ENCODE data around the gene RAPH1.
"Not testable (repeated sequence)": the region's sequence is repeated elsewhere in the genome, so short reads cannot be mapped to it uniquely, and the experiment has no call there.

The RAPH1 gene

GRCh38 chr2:203534621-203535077, 452 bp downstream of the RAPH1 start:
- H3K4me1 Mint-ChIP-seq = peaks cover 11 to 23% of the 10 kb centered on the region in 2 donors
- peaks cover 70 to 74% of the 10 kb centered on the region in 2 donors for H3K27me3 Mint-ChIP-seq
- peak overlapping the region; percentile 80 to 81 for H3K4me3 Mint-ChIP-seq
- no peak overlapping the region for H3K27ac Mint-ChIP-seq
- H3K36me3 Mint-ChIP-seq = peaks cover 0 to 6% of the 10 kb centered on the region in 2 donors
- peak; percentile 28 to 52 for ATAC-seq (replicated peaks)
- DNase-seq = peak; percentile 9
- H3K9me3 Mint-ChIP-seq = peaks cover 12 to 20% of the 10 kb centered on the region in 2 donors

GRCh38 chr2:203533676-203534591, 1.2 kb downstream of the RAPH1 start:
- peaks cover 11 to 23% of the 10 kb centered on the region in 2 donors for H3K4me1 Mint-ChIP-seq
- no peak for ATAC-seq (replicated peaks)
- H3K9me3 Mint-ChIP-seq = peaks cover 12 to 20% of the 10 kb centered on the region in 2 donors
- H3K36me3 Mint-ChIP-seq = peaks cover 0 to 6% of the 10 kb centered on the region in 2 donors
- peak overlapping the region; percentile 80 to 81 for H3K4me3 Mint-ChIP-seq
- H3K27ac Mint-ChIP-seq = no peak overlapping the region
- DNase-seq = no peak
- H3K27me3 Mint-ChIP-seq = peaks cover 71 to 81% of the 10 kb centered on the region in 2 donors

GRCh38 chr2:203532957-203533658, 2.0 kb downstream of the RAPH1 start:
- Mint-ChIP-seq H3K27me3 (peaks cover 64 to 76% of the 10 kb centered on the region in 2 donors), H3K36me3 (peaks cover 0 to 3% of the 10 kb centered on the region in 2 donors), H3K27ac (no peak overlapping the region), H3K4me1 (peaks cover 11 to 23% of the 10 kb centered on the region in 2 donors), H3K9me3 (peaks cover 9 to 11% of the 10 kb centered on the region in 2 donors), H3K4me3 (no peak overlapping the region)
- ATAC-seq (replicated peaks) = no peak
- no peak for DNase-seq

GRCh38 chr2:203527719-203528118, 7.4 kb downstream of the RAPH1 start:
- H3K4me1 Mint-ChIP-seq = no peaks in the 10 kb centered on the region
- H3K4me3 Mint-ChIP-seq = no peak overlapping the region
- H3K27me3 Mint-ChIP-seq = peaks cover 35 to 58% of the 10 kb centered on the region in 2 donors
- no peak overlapping the region for H3K27ac Mint-ChIP-seq
- ATAC-seq (replicated peaks) (no peak), DNase-seq (no peak)
- H3K36me3 Mint-ChIP-seq = no peaks in the 10 kb centered on the region
- H3K9me3 Mint-ChIP-seq = no peaks in the 10 kb centered on the region

GRCh38 chr2:203513268-203513667, 21.8 kb downstream of the RAPH1 start:
- H3K36me3 Mint-ChIP-seq; H3K4me1 Mint-ChIP-seq; H3K9me3 Mint-ChIP-seq; H3K4me3 Mint-ChIP-seq; ATAC-seq (replicated peaks); DNase-seq; H3K27ac Mint-ChIP-seq: not testable (repeated sequence)
- peaks cover 18 to 47% of the 10 kb centered on the region in 2 donors for H3K27me3 Mint-ChIP-seq

- Mint-ChIP-seq H3K27ac (no peak overlapping the region), H3K9me3 (no peaks in the 10 kb centered on the region), H3K4me3 (no peak overlapping the region), H3K4me1 (no peaks in the 10 kb centered on the region), H3K36me3 (no peaks in the 10 kb centered on the region), H3K27me3 (peaks cover 4 to 25% of the 10 kb centered on the region in 2 donors)
- ATAC-seq (replicated peaks) = no peak
- DNase-seq = no peak
Observed at GRCh38 chr2:203510941-203511305, 24.2 kb downstream of the RAPH1 start.

GRCh38 chr2:203510256-203510940, 24.7 kb downstream of the RAPH1 start:
- no peak for DNase-seq
- H3K27me3 Mint-ChIP-seq = peaks cover 4 to 24% of the 10 kb centered on the region in 2 donors
- H3K4me3 Mint-ChIP-seq = no peak overlapping the region

GRCh38 chr2:203503460-203503859, 31.6 kb downstream of the RAPH1 start:
- DNase-seq; H3K27ac Mint-ChIP-seq; ATAC-seq (replicated peaks); H3K4me1 Mint-ChIP-seq; H3K36me3 Mint-ChIP-seq; H3K4me3 Mint-ChIP-seq; H3K9me3 Mint-ChIP-seq: not testable (repeated sequence)
- peaks cover 0 to 11% of the 10 kb centered on the region in 2 donors for H3K27me3 Mint-ChIP-seq

More at GRCh38 chr2:203510256-203510940, 24.7 kb downstream of the RAPH1 start:
- Mint-ChIP-seq H3K4me1 (no peaks in the 10 kb centered on the region), H3K27ac (no peak overlapping the region), H3K9me3 (no peaks in the 10 kb centered on the region), H3K36me3 (no peaks in the 10 kb centered on the region)
- no peak for ATAC-seq (replicated peaks)

GRCh38 chr2:203501873-203502272, 33.2 kb downstream of the RAPH1 start:
- Mint-ChIP-seq H3K9me3 (peaks cover 0 to 6% of the 10 kb centered on the region in 2 donors), H3K4me1 (peaks cover 1 to 7% of the 10 kb centered on the region in 2 donors), H3K27me3 (peaks cover 0 to 11% of the 10 kb centered on the region in 2 donors), H3K27ac (no peak overlapping the region), H3K36me3 (peaks cover 0 to 6% of the 10 kb centered on the region in 2 donors), H3K4me3 (no peak overlapping the region)
- ATAC-seq (replicated peaks) (no peak), DNase-seq (no peak)

- peaks cover 0 to 6% of the 10 kb centered on the region in 2 donors for H3K9me3 Mint-ChIP-seq
- H3K27ac Mint-ChIP-seq = no peak overlapping the region
- peaks cover 0 to 11% of the 10 kb centered on the region in 2 donors for H3K27me3 Mint-ChIP-seq
- peaks cover 1 to 7% of the 10 kb centered on the region in 2 donors for H3K4me1 Mint-ChIP-seq
- ATAC-seq (replicated peaks) (no peak), DNase-seq (no peak)
- H3K36me3 Mint-ChIP-seq = peaks cover 0 to 6% of the 10 kb centered on the region in 2 donors
- no peak overlapping the region for H3K4me3 Mint-ChIP-seq
Observed at GRCh38 chr2:203500951-203501350, 34.1 kb downstream of the RAPH1 start.

- Mint-ChIP-seq H3K27me3 (peaks cover 0 to 11% of the 10 kb centered on the region in 2 donors), H3K27ac (no peak overlapping the region), H3K36me3 (peaks cover 0 to 6% of the 10 kb centered on the region in 2 donors), H3K4me1 (peaks cover 1 to 7% of the 10 kb centered on the region in 2 donors), H3K9me3 (peaks cover 0 to 6% of the 10 kb centered on the region in 2 donors), H3K4me3 (no peak overlapping the region)
- ATAC-seq (replicated peaks) = no peak
- no peak for DNase-seq
Observed at GRCh38 chr2:203500297-203500696, 34.8 kb downstream of the RAPH1 start.

- peak in 1 of 2 donors; percentile 41 for ATAC-seq (replicated peaks)
Observed at GRCh38 chr2:203498161-203498560, 36.9 kb downstream of the RAPH1 start.

GRCh38 chr2:203492965-203493364, 42.1 kb downstream of the RAPH1 start:
- Mint-ChIP-seq H3K4me3 (no peak overlapping the region), H3K9me3 (no peaks in the 10 kb centered on the region), H3K4me1 (no peaks in the 10 kb centered on the region), H3K36me3 (no peaks in the 10 kb centered on the region), H3K27ac (no peak overlapping the region), H3K27me3 (peaks cover 0 to 4% of the 10 kb centered on the region in 2 donors)
- peak in 1 of 2 donors; percentile 41 for ATAC-seq (replicated peaks)
- DNase-seq = no peak

More at GRCh38 chr2:203498161-203498560, 36.9 kb downstream of the RAPH1 start:
- DNase-seq = no peak
- no peak overlapping the region for H3K27ac Mint-ChIP-seq
- H3K9me3 Mint-ChIP-seq = no peaks in the 10 kb centered on the region
- peaks cover 0 to 10% of the 10 kb centered on the region in 2 donors for H3K27me3 Mint-ChIP-seq
- H3K36me3 Mint-ChIP-seq = no peaks in the 10 kb centered on the region
- no peak overlapping the region for H3K4me3 Mint-ChIP-seq
- H3K4me1 Mint-ChIP-seq = peaks cover 1 to 7% of the 10 kb centered on the region in 2 donors

- Mint-ChIP-seq H3K27ac (no peak overlapping the region), H3K36me3 (no peaks in the 10 kb centered on the region), H3K4me1 (no peaks in the 10 kb centered on the region), H3K9me3 (no peaks in the 10 kb centered on the region), H3K27me3 (peaks cover 0 to 4% of the 10 kb centered on the region in 2 donors), H3K4me3 (no peak overlapping the region)
- ATAC-seq (replicated peaks) (no peak), DNase-seq (no peak)
Observed at GRCh38 chr2:203490391-203490790, 44.7 kb downstream of the RAPH1 start.

Measured in stimulated activated naive B cell treated with anti-CD40 and anti-IgM and Interleukin-4, amounts not matched to agents 10 μg/mL and 1 μg/mL and 100 μg/mL, for 72 hours (primary cell).